ENCODE data around the gene SWAP70. TPM values are rescaled to one million over a fixed set of nuclear protein-coding genes. Genes with fewer than 3 reads are reported as not detected.

Gene SWAP70
- total RNA-seq, 2 donors from 2014 or later: 18.7 to 33.4 TPM

DNA sequence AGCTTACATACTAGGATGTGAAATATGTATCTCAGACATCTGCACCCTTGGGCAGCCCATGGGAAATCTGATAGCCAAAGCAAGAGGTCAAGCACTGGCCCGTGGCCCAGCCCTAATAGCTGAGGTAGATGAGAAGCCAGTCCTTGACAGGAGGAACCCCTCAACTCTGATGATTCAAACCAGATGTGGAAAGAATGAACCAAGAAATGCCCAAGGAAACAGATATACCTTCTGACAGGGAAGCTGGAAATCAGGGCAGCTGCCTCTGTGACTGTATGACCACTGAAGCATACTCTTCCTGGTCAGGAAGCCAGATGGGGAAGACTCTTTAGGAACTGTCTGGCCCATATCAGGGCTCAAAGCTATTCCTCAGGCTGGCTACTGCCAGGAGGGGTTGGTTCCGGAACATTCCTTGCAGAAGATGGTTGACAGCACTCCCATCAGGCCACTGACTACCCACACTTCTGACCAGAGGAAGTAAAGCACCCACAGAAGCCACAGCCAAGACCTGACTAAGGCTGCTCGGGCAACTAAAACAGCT lies 124.2 kb downstream of the SWAP70 start:
- Histone ChIP-seq H3K27ac (no peak overlapping the region), H3K36me3 (peaks cover 36% of the 10 kb centered on the region), H3K9me3 (no peaks in the 10 kb centered on the region), H3K4me3 (no peak overlapping the region), H3K4me1 (peaks cover 0 to 19% of the 10 kb centered on the region in 2 donors), H3K27me3 (no peaks in the 10 kb centered on the region)
- DNase-seq (ENCODE audit: low spot score): no peak
- TF ChIP-seq, protein P1, sequence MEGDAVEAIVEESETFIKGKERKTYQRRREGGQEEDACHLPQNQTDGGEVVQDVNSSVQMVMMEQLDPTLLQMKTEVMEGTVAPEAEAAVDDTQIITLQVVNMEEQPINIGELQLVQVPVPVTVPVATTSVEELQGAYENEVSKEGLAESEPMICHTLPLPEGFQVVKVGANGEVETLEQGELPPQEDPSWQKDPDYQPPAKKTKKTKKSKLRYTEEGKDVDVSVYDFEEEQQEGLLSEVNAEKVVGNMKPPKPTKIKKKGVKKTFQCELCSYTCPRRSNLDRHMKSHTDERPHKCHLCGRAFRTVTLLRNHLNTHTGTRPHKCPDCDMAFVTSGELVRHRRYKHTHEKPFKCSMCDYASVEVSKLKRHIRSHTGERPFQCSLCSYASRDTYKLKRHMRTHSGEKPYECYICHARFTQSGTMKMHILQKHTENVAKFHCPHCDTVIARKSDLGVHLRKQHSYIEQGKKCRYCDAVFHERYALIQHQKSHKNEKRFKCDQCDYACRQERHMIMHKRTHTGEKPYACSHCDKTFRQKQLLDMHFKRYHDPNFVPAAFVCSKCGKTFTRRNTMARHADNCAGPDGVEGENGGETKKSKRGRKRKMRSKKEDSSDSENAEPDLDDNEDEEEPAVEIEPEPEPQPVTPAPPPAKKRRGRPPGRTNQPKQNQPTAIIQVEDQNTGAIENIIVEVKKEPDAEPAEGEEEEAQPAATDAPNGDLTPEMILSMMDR (IDR thresholded peaks at IDR 0.05): no peak

DNA sequence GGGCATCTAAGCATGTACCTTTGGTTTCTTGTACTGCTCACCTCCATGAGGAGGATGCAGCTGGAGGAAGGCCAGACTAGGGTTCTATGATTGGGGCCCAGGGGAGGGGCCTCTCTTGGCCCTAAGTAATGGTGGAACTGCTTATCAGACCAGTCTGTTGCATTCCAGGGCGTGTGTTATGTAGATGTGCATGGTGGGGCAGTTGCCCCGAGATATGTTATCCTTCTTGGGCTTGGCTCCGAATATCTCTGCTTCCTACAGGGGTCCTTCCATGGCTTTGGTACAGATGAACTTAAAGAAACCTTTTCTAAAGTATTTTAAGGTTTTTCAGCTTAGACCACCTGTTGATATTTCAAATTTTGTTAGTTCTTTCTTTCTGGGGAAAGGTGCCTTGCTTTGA lies 126.0 kb downstream of the SWAP70 start:
- peaks cover 24% of the 10 kb centered on the region for H3K36me3 ChIP-seq
- DNase-seq (ENCODE audit: low spot score): no peak
- H3K27ac ChIP-seq: no peak overlapping the region
- TF ChIP-seq, protein P1 (IDR thresholded peaks at IDR 0.05): no peak
- H3K27me3 ChIP-seq: no peaks in the 10 kb centered on the region
- H3K4me3 ChIP-seq: no peak overlapping the region
- peaks cover 0 to 9% of the 10 kb centered on the region in 2 donors for H3K4me1 ChIP-seq
- no peaks in the 10 kb centered on the region for H3K9me3 ChIP-seq

GRCh38 chr11:9790703-9791102 lies 126.8 kb downstream of the SWAP70 start:
- Histone ChIP-seq H3K4me1 (peaks cover 0 to 4% of the 10 kb centered on the region in 2 donors), H3K9me3 (no peaks in the 10 kb centered on the region), H3K36me3 (peaks cover 24% of the 10 kb centered on the region), H3K27ac (no peak overlapping the region), H3K4me3 (no peak overlapping the region), H3K27me3 (no peaks in the 10 kb centered on the region)
- no peak for DNase-seq (ENCODE audit: low spot score)
- TF ChIP-seq, protein P1 (IDR thresholded peaks at IDR 0.05): no peak

DNA sequence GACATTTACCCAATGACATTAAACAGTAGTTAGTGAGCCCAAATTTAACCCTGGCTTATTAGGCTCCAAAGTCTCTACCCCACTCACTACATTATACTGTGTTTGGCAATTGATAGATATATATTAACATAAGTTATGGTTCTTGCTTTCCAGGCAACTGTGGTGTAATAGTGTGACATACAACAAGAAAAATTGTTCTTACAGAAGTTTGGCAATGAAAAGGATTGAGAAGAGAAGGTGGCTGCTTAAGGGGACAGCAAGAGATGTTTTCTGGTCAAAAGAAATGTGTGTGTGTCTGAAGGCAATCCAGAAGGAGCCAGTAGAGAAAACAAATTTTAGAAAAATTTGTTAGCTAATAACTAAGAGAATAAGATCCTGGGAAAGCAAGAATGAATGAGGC lies 132.4 kb downstream of the SWAP70 start:
- TF ChIP-seq, protein P1 (IDR thresholded peaks at IDR 0.05): no peak
- H3K4me1 ChIP-seq: no peaks in the 10 kb centered on the region
- H3K27me3 ChIP-seq: no peaks in the 10 kb centered on the region
- no peak overlapping the region for H3K27ac ChIP-seq
- H3K9me3 ChIP-seq: no peaks in the 10 kb centered on the region
- H3K4me3 ChIP-seq: no peak overlapping the region
- no peaks in the 10 kb centered on the region for H3K36me3 ChIP-seq
- no peak for DNase-seq (ENCODE audit: low spot score)

DNA sequence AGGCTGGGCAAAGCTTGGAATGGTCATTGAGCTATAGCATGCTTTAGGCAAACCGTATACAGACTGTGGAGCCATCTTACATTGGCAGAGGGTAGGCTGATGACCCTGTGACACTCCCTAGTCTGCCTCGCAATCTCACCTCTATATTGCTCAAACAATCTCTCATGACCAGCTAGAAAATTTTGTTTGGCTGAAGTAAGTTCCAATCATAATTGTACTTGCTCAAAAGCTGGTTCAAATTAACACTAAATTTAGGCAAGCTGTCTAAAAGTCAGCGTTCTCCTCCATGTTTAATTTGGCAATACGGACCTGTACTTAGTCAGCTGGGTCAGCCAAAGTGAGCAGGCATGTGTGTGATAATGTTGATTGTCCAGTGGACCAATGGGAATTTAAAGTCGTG lies 133.0 kb downstream of the SWAP70 start:
- TF ChIP-seq, protein P1 (IDR thresholded peaks at IDR 0.05): no peak
- DNase-seq (ENCODE audit: low spot score): no peak
- Histone ChIP-seq H3K36me3 (no peaks in the 10 kb centered on the region), H3K4me1 (peaks cover 0 to 3% of the 10 kb centered on the region in 2 donors), H3K27ac (no peak overlapping the region), H3K9me3 (no peaks in the 10 kb centered on the region), H3K27me3 (no peaks in the 10 kb centered on the region), H3K4me3 (no peak overlapping the region)

- H3K36me3 ChIP-seq: no peaks in the 10 kb centered on the region
- H3K27ac ChIP-seq: no peak overlapping the region
- no peaks in the 10 kb centered on the region for H3K27me3 ChIP-seq
- no peak for DNase-seq (ENCODE audit: low spot score)
- no peaks in the 10 kb centered on the region for H3K9me3 ChIP-seq
- H3K4me3 ChIP-seq: no peak overlapping the region
- peaks cover 0 to 7% of the 10 kb centered on the region in 2 donors for H3K4me1 ChIP-seq
- TF ChIP-seq, protein P1 (IDR thresholded peaks at IDR 0.05): no peak
Measured at GRCh38 chr11:9797300-9797699, 133.4 kb downstream of the SWAP70 start.
